OCI-LY7 (cell line): Measurements from ENCODE around the gene PSMB4. TPM values are rescaled to one million over a fixed set of nuclear protein-coding genes. Genes with fewer than 3 reads are reported as not detected.

Experiments used
- BruUV-seq: library from RNA; stranded (reverse); fragments of 400-500 nt; replicated peaks from 2 replicates; lab custom pipeline; 2021; lab: Mats Ljungman, UMichigan
- CTCF ChIA-PET: fragments of 300-600 bp; sonication (Branson Sonifier 250); formaldehyde crosslinking; loops from one replicate; lab custom pipeline; 2022; ENCODE audit warnings: antibody characterized with exemption; ENCODE audit not compliant: unreplicated experiment; lab: Charles Lee
- POLR2A ChIA-PET: fragments of 300-600 bp; sonication (Branson Sonifier 250); formaldehyde crosslinking; loops from one replicate; lab custom pipeline; 2022; ENCODE audit warnings: antibody characterized with exemption; lab: Charles Lee
- DNase-seq: peaks from one replicate; pipeline ENCODE4 v3.0.0-alpha.2; 2015; ENCODE audit warnings: low spot score
- H2AFZ ChIP-seq: fragments of 200-600 bp; sonication (generic), shearing (Covaris generic); 2 replicates; pipeline ENCODE4 v1.6.1; 2014; ENCODE audit warnings: mild to moderate bottlenecking, antibody characterized with exemption, low read length, moderate library complexity
- H3K27ac ChIP-seq: fragments of 200-600 bp; sonication (generic); 2 replicates; pipeline ENCODE4 v1.5.1; 2014; ENCODE audit warnings: mixed run types, low read depth, mild to moderate bottlenecking, moderate library complexity, low read length, inconsistent platforms; ENCODE audit not compliant: poor library complexity, severe bottlenecking
- H3K36me3 ChIP-seq: fragments of 200-600 bp; sonication (generic); 2 replicates; pipeline ENCODE4 v1.6.1; 2014; ENCODE audit warnings: mild to moderate bottlenecking, antibody characterized with exemption, low read length, moderate library complexity, mixed read lengths; ENCODE audit not compliant: insufficient read depth
- H3K4me1 ChIP-seq: fragments of 200-600 bp; sonication (generic); 2 replicates; pipeline ENCODE4 v1.5.1; 2014; ENCODE audit warnings: mild to moderate bottlenecking, low read length; ENCODE audit not compliant: insufficient read depth, poor library complexity, severe bottlenecking
- H3K4me2 ChIP-seq: fragments of 200-600 bp; sonication (generic); 2 replicates; pipeline ENCODE4 v1.6.1; 2014; ENCODE audit warnings: mild to moderate bottlenecking, low read length
- H3K4me3 ChIP-seq: fragments of 200-600 bp; sonication (generic); 2 replicates; pipeline ENCODE4 v1.5.1; 2014; ENCODE audit warnings: mild to moderate bottlenecking, low read depth, low read length; ENCODE audit not compliant: poor library complexity, severe bottlenecking
- H3K79me2 ChIP-seq: fragments of 200-600 bp; sonication (generic); 2 replicates; pipeline ENCODE4 v1.6.1; 2016; ENCODE audit warnings: low read depth, mild to moderate bottlenecking, low read length, moderate library complexity, mixed read lengths; ENCODE audit not compliant: insufficient read depth
- H3K9me2 ChIP-seq: fragments of 200-600 bp; sonication (generic); 2 replicates; pipeline ENCODE4 v1.6.1; 2016; ENCODE audit warnings: mild to moderate bottlenecking, low read length, mixed read lengths; ENCODE audit not compliant: insufficient read depth
- H3K9me3 ChIP-seq: fragments of 200-600 bp; sonication (generic); 2 replicates; pipeline ENCODE4 v1.6.1; 2014; ENCODE audit warnings: mild to moderate bottlenecking, mixed run types, low read length, mixed read lengths
- H4K20me1 ChIP-seq: fragments of 200-600 bp; sonication (generic); 2 replicates; pipeline ENCODE4 v1.6.1; 2014; ENCODE audit warnings: mild to moderate bottlenecking, antibody characterized with exemption, low read length, moderate library complexity, mixed read lengths; ENCODE audit not compliant: insufficient read depth
- EZH2phosphoT487 ChIP-seq: fragments of 200-600 bp; sonication (generic); IDR thresholded peaks from 2 replicates; pipeline ENCODE4 v1.6.1; 2018; ENCODE audit warnings: low read depth, borderline replicate concordance, mild to moderate bottlenecking, mixed run types, antibody characterized with exemption, low read length, moderate library complexity, mixed read lengths
- intact Hi-C: fragments of 100-400 bp; cut with micrococcal nuclease; formaldehyde crosslinking; loops from one replicate; pipeline ENCODE4 v1.10.0; 2022; ENCODE audit not compliant: unreplicated experiment
- total RNA-seq, 2 experiments: library from RNA; depleted of rRNA in 1 of 2; stranded (reverse); fragments of >200 nt in 1 of 2; shearing (Covaris generic) in 1 of 2; gene quantifications; 2 replicates each; pipeline ENCODE4 v1.2.3, GENCODE V29; 2014 to 2022
- TF ChIP-seq, protein P1 (sequence below): fragments of 200-600 bp; sonication (generic); conservative IDR thresholded peaks from 2 replicates; pipeline ENCODE4 v1.5.1; 2014; ENCODE audit warnings: mild to moderate bottlenecking, antibody characterized with exemption, low read length, moderate library complexity, mixed read lengths

The PSMB4 gene
- total RNA-seq, 2 experiments from 2014 or later = 242 to 301 TPM

DNA sequence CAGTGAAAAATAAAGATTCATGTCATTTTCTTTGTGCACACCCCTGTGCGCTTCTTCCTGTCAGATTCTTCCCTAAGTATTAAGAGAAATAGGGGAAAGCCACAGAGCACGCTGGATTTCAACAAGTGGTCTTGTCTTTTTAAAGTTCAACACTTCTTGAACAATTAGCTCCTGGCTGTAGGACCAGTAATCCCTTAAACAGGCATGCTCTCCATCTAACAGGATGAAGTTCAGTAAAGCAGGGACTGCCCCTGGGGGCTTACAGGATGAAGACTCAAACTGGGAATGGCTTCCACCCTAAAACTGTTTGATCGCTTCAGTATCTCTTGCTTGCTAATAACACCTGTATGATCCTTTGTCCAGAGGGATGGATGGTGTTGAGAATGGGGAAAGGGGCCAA, 4.2 kb downstream of the PSMB4 start:
- Histone ChIP-seq H3K4me2 (no peak overlapping the region), H3K79me2 (peaks cover 20% of the 10 kb centered on the region), H3K4me3 (no peak overlapping the region), H4K20me1 (0 out of 2 replicates have a peak, but pooled peaks cover 4% of the 10 kb centered on the region), H3K9me3 (no peaks in the 10 kb centered on the region), H3K4me1 (peaks cover 10% of the 10 kb centered on the region), H3K36me3 (peaks cover 83% of the 10 kb centered on the region), H2AFZ (no peak overlapping the region), H3K27ac (no peak overlapping the region), H3K9me2 (no peaks in the 10 kb centered on the region)
- no peak for TF ChIP-seq EZH2phosphoT487
- TF ChIP-seq, protein P1, sequence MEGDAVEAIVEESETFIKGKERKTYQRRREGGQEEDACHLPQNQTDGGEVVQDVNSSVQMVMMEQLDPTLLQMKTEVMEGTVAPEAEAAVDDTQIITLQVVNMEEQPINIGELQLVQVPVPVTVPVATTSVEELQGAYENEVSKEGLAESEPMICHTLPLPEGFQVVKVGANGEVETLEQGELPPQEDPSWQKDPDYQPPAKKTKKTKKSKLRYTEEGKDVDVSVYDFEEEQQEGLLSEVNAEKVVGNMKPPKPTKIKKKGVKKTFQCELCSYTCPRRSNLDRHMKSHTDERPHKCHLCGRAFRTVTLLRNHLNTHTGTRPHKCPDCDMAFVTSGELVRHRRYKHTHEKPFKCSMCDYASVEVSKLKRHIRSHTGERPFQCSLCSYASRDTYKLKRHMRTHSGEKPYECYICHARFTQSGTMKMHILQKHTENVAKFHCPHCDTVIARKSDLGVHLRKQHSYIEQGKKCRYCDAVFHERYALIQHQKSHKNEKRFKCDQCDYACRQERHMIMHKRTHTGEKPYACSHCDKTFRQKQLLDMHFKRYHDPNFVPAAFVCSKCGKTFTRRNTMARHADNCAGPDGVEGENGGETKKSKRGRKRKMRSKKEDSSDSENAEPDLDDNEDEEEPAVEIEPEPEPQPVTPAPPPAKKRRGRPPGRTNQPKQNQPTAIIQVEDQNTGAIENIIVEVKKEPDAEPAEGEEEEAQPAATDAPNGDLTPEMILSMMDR = no peak
- POLR2A ChIA-PET = interaction anchor here (1.1 kb wide), 1 partner anchor 9 kb away, joined by 3 read pairs; no protein-coding TSS in a partner anchor
- no TSS peak for BruUV-seq
- CTCF ChIA-PET = no interaction called here
- DNase-seq = no peak
- intact Hi-C loops = no loop called here

DNA sequence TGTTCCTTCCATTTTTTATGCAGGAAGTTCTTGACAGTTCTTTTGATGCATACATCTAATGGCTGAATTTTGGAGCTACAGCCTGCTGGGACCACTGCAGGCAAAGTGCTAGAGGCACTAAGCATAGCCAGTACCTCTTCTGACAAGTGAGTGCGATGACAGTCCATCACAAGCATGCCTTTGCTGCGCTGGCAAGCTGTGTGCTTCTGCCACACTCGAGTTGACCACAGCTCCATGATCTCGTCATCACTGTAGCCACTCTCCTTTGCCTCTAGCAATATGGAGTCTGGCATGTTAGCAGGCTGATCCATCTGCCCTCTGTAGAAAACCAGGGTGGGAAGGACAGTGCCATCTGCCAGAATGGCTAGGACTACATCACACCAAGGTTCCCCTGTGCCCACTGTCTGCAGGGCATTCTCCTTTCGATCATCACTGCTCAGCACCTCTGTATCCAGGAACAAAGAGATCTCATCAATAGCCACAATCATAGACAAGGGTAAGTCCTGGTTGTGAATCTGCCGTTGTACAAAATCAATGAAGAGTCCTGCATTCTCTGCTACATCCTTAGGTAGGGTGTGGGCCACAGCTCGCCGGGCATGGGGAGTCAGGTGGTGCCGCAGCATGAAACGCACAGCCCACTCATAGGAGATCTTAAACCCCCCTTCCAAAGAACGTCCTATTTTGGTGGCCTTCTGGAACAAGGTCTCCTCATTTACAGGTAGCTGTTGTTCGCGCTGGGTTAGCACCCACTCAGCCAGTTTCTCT, 6.0 kb downstream of the PSMB4 start:
- H3K4me3 ChIP-seq = no peak overlapping the region
- intact Hi-C loops = no loop called here
- H3K27ac ChIP-seq = no peak overlapping the region
- H3K79me2 ChIP-seq = peaks cover 10% of the 10 kb centered on the region; the same call in 1 of the 2 replicates
- TF ChIP-seq, protein P1 = no peak
- TF ChIP-seq EZH2phosphoT487 = no peak
- ChIA-PET CTCF (no interaction called here), POLR2A (interaction anchor here (0.6 to 1.2 kb wide), 6 partner anchors 13 to 458 kb away, joined by 3 to 5 read pairs (median 3); partner anchors contain the start of gene MRPL9)
- no peaks in the 10 kb centered on the region for H3K9me3 ChIP-seq
- 0 out of 2 replicates have a peak, but pooled peaks cover 4% of the 10 kb centered on the region for H4K20me1 ChIP-seq
- no peaks in the 10 kb centered on the region for H3K9me2 ChIP-seq
- no peak overlapping the region for H3K4me2 ChIP-seq
- peaks cover 98% of the 10 kb centered on the region for H3K36me3 ChIP-seq
- H2AFZ ChIP-seq = no peak overlapping the region
- DNase-seq = no peak
- no TSS peak for BruUV-seq
- peaks cover 7% of the 10 kb centered on the region for H3K4me1 ChIP-seq

- no peak for TF ChIP-seq EZH2phosphoT487
- TF ChIP-seq, protein P1 = no peak
- ChIA-PET POLR2A (interaction anchor here (0.6 to 1.2 kb wide), 3 partner anchors 13 to 357 kb away, joined by 3 to 5 read pairs (median 3); partner anchors contain the start of gene MRPL9), CTCF (no interaction called here)
- DNase-seq = no peak
- peaks cover 98% of the 10 kb centered on the region for H3K36me3 ChIP-seq
- 0 out of 2 replicates have a peak, but pooled peaks cover 4% of the 10 kb centered on the region for H4K20me1 ChIP-seq
- H3K9me3 ChIP-seq = no peaks in the 10 kb centered on the region
- H3K79me2 ChIP-seq = peaks cover 2% of the 10 kb centered on the region; the same call in 1 of the 2 replicates
- no peak overlapping the region for H2AFZ ChIP-seq
- intact Hi-C loops = no loop called here
- no peak overlapping the region for H3K27ac ChIP-seq
- no TSS peak for BruUV-seq
- no peak overlapping the region for H3K4me3 ChIP-seq
- no peaks in the 10 kb centered on the region for H3K9me2 ChIP-seq
- no peak overlapping the region for H3K4me2 ChIP-seq
- no peaks in the 10 kb centered on the region for H3K4me1 ChIP-seq
Observed at GRCh38 chr1:151406176-151406575, 6.8 kb downstream of the PSMB4 start.
